K562 (cell line): ENCODE measurements around the gene TMEM143. TPM values are rescaled to one million over a fixed set of nuclear protein-coding genes. Genes with fewer than 3 reads are reported as not detected.

Experiments used
- AFF4 ChIP-seq: sonication (generic); formaldehyde crosslinking; IDR thresholded peaks from 2 replicates; pipeline ENCODE4 v1.8.0; 2023; ENCODE audit warnings: mild to moderate bottlenecking, missing genetic modification reagents
- BHLHE40 ChIP-seq: IDR thresholded peaks from 2 replicates; pipeline ENCODE4 v1.6.1; 2011; ENCODE audit warnings: low read length, improper control_type of control experiment
- CBX3 ChIP-seq, 2 experiments: IDR thresholded peaks; 1 replicate in 1 of 2; 2 replicates in 1 of 2; pipeline ENCODE4 v1.6.1; 2012; ENCODE audit warnings: inconsistent platforms in 2 of 2, low read length in 2 of 2, borderline replicate concordance in 1 of 2, control low read depth in 1 of 2
- CCAR2 ChIP-seq: fragments of 200-400 bp; formaldehyde crosslinking; IDR thresholded peaks from 2 replicates; pipeline ENCODE4 v1.6.1; 2017; ENCODE audit warnings: mild to moderate bottlenecking, low read depth, low read length
- E4F1 ChIP-seq: fragments of 250-450 bp; sonication (Bioruptor Pico); IDR thresholded peaks from 2 replicates; pipeline ENCODE4 v1.5.0; 2021; ENCODE audit warnings: mild to moderate bottlenecking, borderline replicate concordance
- KDM2B ChIP-seq: fragments of 250-450 bp; sonication (Bioruptor Pico); IDR thresholded peaks from 2 replicates; pipeline ENCODE4 v1.8.0; 2021; ENCODE audit warnings: mild to moderate bottlenecking, moderate library complexity
- MTA1 ChIP-seq: fragments of 450-650 bp; IDR thresholded peaks from 2 replicates; pipeline ENCODE4 v1.6.1; 2017; ENCODE audit warnings: borderline replicate concordance
- NCOA6 ChIP-seq: fragments of 450-650 bp; IDR thresholded peaks from 2 replicates; pipeline ENCODE4 v1.6.1; 2017; ENCODE audit warnings: mild to moderate bottlenecking
- NFE2 ChIP-seq: IDR thresholded peaks from 2 replicates; pipeline ENCODE4 v1.6.1; 2014; ENCODE audit warnings: antibody characterized with exemption, low read depth
- PHB ChIP-seq: fragments of 250-450 bp; sonication (Bioruptor Pico); IDR thresholded peaks from 2 replicates; pipeline ENCODE4 v1.5.0; 2021
- PTTG1 ChIP-seq: fragments of 450-650 bp; IDR thresholded peaks from 2 replicates; pipeline ENCODE4 v1.6.1; 2016; ENCODE audit warnings: low read depth, mild to moderate bottlenecking, missing genetic modification characterization, missing compliant biosample characterization
- RAD51 ChIP-seq: fragments of 450-650 bp; IDR thresholded peaks from 2 replicates; pipeline ENCODE4 v1.7.1; 2016; ENCODE audit warnings: low read depth, mild to moderate bottlenecking, borderline replicate concordance
- SAFB2 ChIP-seq: fragments of 200-400 bp; formaldehyde crosslinking; IDR thresholded peaks from 2 replicates; pipeline ENCODE4 v1.6.1; 2018; ENCODE audit warnings: borderline replicate concordance, low read length, low read depth, moderate library complexity; ENCODE audit not compliant: severe bottlenecking
- SMARCA5 ChIP-seq: fragments of 450-650 bp; IDR thresholded peaks from 2 replicates; pipeline ENCODE4 v1.6.1; 2016
- TSC22D4 ChIP-seq: fragments of 450-650 bp; IDR thresholded peaks from 2 replicates; pipeline ENCODE4 v1.6.1; 2016; ENCODE audit warnings: missing genetic modification characterization, missing biosample characterization, control low read depth
- YBX1 ChIP-seq: fragments of 450-650 bp; IDR thresholded peaks from 2 replicates; pipeline ENCODE4 v1.7.1; 2016; ENCODE audit warnings: mild to moderate bottlenecking
- ZBTB49 ChIP-seq: sonication (generic); formaldehyde crosslinking; IDR thresholded peaks from 2 replicates; pipeline ENCODE4 v1.8.0; 2022; ENCODE audit warnings: missing genetic modification reagents, mild to moderate bottlenecking, borderline replicate concordance
- ZFP36 ChIP-seq: fragments of 150-350 bp; IDR thresholded peaks from 2 replicates; pipeline ENCODE4 v1.6.1; 2018; ENCODE audit warnings: low read length, low read depth; ENCODE audit not compliant: partially characterized antibody
- ZNF140 ChIP-seq: fragments of 250-450 bp; sonication (Bioruptor Pico); IDR thresholded peaks from 2 replicates; pipeline ENCODE4 v1.8.0; 2021; ENCODE audit warnings: moderate library complexity, mild to moderate bottlenecking, inconsistent platforms
- ZNF41 ChIP-seq: fragments of 250-450 bp; sonication (Bioruptor Pico); conservative IDR thresholded peaks from 2 replicates; pipeline ENCODE4 v1.4.0; 2020; ENCODE audit warnings: mild to moderate bottlenecking
- polyA plus RNA-seq, 8 experiments: library from polyadenylated mRNA; depleted of rRNA in 4 of 8; stranded (reverse) in 5 of 8; unstranded in 3 of 8; fragments of >200 nt; fragmentation: Nextera tagmentation in 2 of 8; fragmentation: Illumina TruSeq in 1 of 8; extraction: Ambion mirVana in 2 of 8; extraction: Trizol in 1 of 8; gene quantifications; 2 replicates each; pipeline versions ENCODE4 v1.2.1 to v1.2.3, GENCODE V29; 2011 to 2014; ENCODE audit warnings: inconsistent platforms in 1 of 8, missing spikeins in 1 of 8
- total RNA-seq, 7 experiments: library from RNA; depleted of rRNA in 6 of 7; stranded (reverse); fragments of >200 nt in 6 of 7; fragmentation: Illumina TruSeq in 2 of 7; extraction: Trizol in 2 of 7; gene quantifications; 2 replicates each; pipeline versions ENCODE4 v1.2.1 to v1.2.3, GENCODE V29; 2011 to 2021; ENCODE audit warnings: low replicate concordance in 1 of 7

TMEM143 gene
- total and polyA plus RNA-seq, 9 of the 15 experiments (the other 6 are each of a cell fraction or from before 2014, with no cell fraction given): 0.66 to 8.8 (median 4.3) TPM

GRCh38 chr19:48332662-48333466 lies 30.9 kb downstream of the TMEM143 start (continued):
- no peak for TF ChIP-seq YBX1
- TF ChIP-seq E4F1: peak; percentile 85; the same call in 1 of the 2 replicates
- no peak for TF ChIP-seq ZNF140
- no peak for TF ChIP-seq ZFP36
- no peak for TF ChIP-seq TSC22D4 (tag)
- TF ChIP-seq CCAR2: no peak
- peak; percentile 8; the same call in 1 of the 2 replicates for TF ChIP-seq RAD51
- TF ChIP-seq CBX3 (IDR thresholded peaks at IDR 0.05; ENCODE audit: borderline replicate concordance in 1 of 2, low read length in 2 of 2): 0 out of 3 replicates have a peak, but pooled peaks of 1 of the 2 experiments have one; percentile 13
- TF ChIP-seq PTTG1 (tag): no peak
- no peak for TF ChIP-seq ZBTB49
- TF ChIP-seq BHLHE40: peak; percentile 94
- no peak for TF ChIP-seq AFF4 (CRISPR knock-in tag)
- 0 out of 2 replicates have a peak, but pooled peaks have one; percentile 19 for TF ChIP-seq PHB (CRISPR knock-in tag)
- no peak for TF ChIP-seq NCOA6
- TF ChIP-seq NFE2: no peak
- TF ChIP-seq MTA1: peak; percentile 74
- no peak for TF ChIP-seq KDM2B (CRISPR knock-in tag)
- no peak for TF ChIP-seq ZNF41 (CRISPR knock-in tag)
- TF ChIP-seq SAFB2: no peak
- no peak for TF ChIP-seq SMARCA5
